ENCODE data around the gene CROT. TPM values are rescaled to one million over a fixed set of nuclear protein-coding genes. Genes with fewer than 3 reads are reported as not detected.
A peak's percentile ranks its signal among the peaks of the same experiment; 100 is the strongest.

The CROT gene
- total RNA-seq, 1 donor from 2014 or later: 18.8 TPM

GRCh38 chr7:87330316-87330715, 15.1 kb upstream of the CROT start:
- H3K9me3 ChIP-seq (ENCODE audit: insufficient read depth, low read depth, low read length): peaks cover 25% of the 10 kb centered on the region
- H3K4me1 ChIP-seq (ENCODE audit: insufficient read depth, low read length): no peaks in the 10 kb centered on the region
- no peak overlapping the region for H3K9ac ChIP-seq (ENCODE audit: low read length)
- Mint-ChIP-seq H3K36me3 (ENCODE audit: low read depth, unreplicated experiment) (peaks cover 27% of the 10 kb centered on the region), H3K4me1 (ENCODE audit: low read depth, unreplicated experiment) (peaks cover 4% of the 10 kb centered on the region), H3K27me3 (ENCODE audit: low read depth, unreplicated experiment) (no peaks in the 10 kb centered on the region), H3K27ac (ENCODE audit: unreplicated experiment) (peak overlapping the region; percentile 9), H3K9me3 (ENCODE audit: unreplicated experiment) (peaks cover 40% of the 10 kb centered on the region), H3K4me3 (ENCODE audit: unreplicated experiment) (no peak overlapping the region)
- no peaks in the 10 kb centered on the region for H3K79me2 ChIP-seq (ENCODE audit: insufficient read depth, low read length)
- no peak overlapping the region for H3K27ac ChIP-seq (ENCODE audit: low read depth, low read length)
- no peaks in the 10 kb centered on the region for H4K20me1 ChIP-seq (ENCODE audit: insufficient read depth, low read length)
- DNase-seq (ENCODE audit: low read depth): no peak
- no peak overlapping the region for H2AFZ ChIP-seq (ENCODE audit: low read depth, low read length)
- H3K4me2 ChIP-seq (ENCODE audit: low read length): no peak overlapping the region
- no peak for TF ChIP-seq EZH2 (IDR thresholded peaks at IDR 0.05; ENCODE audit: insufficient read depth, low read length)
- H3K36me3 ChIP-seq (ENCODE audit: insufficient read depth, low read length): no peaks in the 10 kb centered on the region
- FAIRE-seq: no peak
- no peaks in the 10 kb centered on the region for H3K27me3 ChIP-seq (ENCODE audit: insufficient read depth, low read length)
- no peak overlapping the region for H3K4me3 ChIP-seq (ENCODE audit: insufficient read depth, low read depth, low read length)

- H3K27ac Mint-ChIP-seq (ENCODE audit: unreplicated experiment): peak overlapping the region; percentile 9
- no peak overlapping the region for H3K4me3 Mint-ChIP-seq (ENCODE audit: unreplicated experiment)
- TF ChIP-seq, protein P1, sequence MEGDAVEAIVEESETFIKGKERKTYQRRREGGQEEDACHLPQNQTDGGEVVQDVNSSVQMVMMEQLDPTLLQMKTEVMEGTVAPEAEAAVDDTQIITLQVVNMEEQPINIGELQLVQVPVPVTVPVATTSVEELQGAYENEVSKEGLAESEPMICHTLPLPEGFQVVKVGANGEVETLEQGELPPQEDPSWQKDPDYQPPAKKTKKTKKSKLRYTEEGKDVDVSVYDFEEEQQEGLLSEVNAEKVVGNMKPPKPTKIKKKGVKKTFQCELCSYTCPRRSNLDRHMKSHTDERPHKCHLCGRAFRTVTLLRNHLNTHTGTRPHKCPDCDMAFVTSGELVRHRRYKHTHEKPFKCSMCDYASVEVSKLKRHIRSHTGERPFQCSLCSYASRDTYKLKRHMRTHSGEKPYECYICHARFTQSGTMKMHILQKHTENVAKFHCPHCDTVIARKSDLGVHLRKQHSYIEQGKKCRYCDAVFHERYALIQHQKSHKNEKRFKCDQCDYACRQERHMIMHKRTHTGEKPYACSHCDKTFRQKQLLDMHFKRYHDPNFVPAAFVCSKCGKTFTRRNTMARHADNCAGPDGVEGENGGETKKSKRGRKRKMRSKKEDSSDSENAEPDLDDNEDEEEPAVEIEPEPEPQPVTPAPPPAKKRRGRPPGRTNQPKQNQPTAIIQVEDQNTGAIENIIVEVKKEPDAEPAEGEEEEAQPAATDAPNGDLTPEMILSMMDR (IDR thresholded peaks at IDR 0.05; ENCODE audit: insufficient read depth, low read depth, low read length): no peak
- TF ChIP-seq EZH2 (IDR thresholded peaks at IDR 0.05; ENCODE audit: insufficient read depth, low read length): no peak
Measured at GRCh38 chr7:87330942-87331341, 14.5 kb upstream of the CROT start.

DNA sequence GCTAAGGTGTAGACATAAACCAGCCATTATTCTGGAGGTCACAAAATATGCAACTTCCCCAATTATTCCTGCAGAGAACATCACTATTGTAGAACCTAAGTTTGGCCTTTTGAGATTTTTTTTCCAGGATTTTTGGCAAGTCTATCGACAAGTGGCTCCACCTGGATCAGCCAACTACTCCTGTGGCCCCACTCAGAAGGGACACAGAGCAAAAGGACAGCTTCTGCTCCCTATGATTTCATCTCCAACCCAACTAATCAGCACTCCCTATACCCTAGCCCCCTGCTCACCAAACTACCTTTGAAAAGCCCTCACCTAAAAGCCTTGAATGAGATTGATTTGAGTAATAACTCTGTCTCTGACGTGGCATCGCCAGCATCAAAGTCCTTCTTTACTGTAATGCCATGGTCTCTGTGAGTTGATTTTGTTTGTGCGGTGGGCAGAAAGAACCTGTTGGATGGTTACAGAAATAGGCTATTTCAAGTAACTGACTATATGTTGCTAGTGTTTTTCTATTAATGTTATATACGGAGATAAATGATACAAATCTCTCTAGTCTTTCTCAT, 13.7 kb upstream of the CROT start:
- no peak for FAIRE-seq
- no peaks in the 10 kb centered on the region for H3K27me3 ChIP-seq (ENCODE audit: insufficient read depth, low read length)
- H3K36me3 Mint-ChIP-seq (ENCODE audit: low read depth, unreplicated experiment): peaks cover 27% of the 10 kb centered on the region
- DNase-seq (ENCODE audit: low read depth): no peak
- H3K4me1 ChIP-seq (ENCODE audit: insufficient read depth, low read length): no peaks in the 10 kb centered on the region
- H3K27ac ChIP-seq (ENCODE audit: low read depth, low read length): no peak overlapping the region
- H2AFZ ChIP-seq (ENCODE audit: low read depth, low read length): no peak overlapping the region
- no peaks in the 10 kb centered on the region for H3K36me3 ChIP-seq (ENCODE audit: insufficient read depth, low read length)
- peaks cover 25% of the 10 kb centered on the region for H3K9me3 ChIP-seq (ENCODE audit: insufficient read depth, low read depth, low read length)
- no peak overlapping the region for H3K4me2 ChIP-seq (ENCODE audit: low read length)
- H4K20me1 ChIP-seq (ENCODE audit: insufficient read depth, low read length): no peaks in the 10 kb centered on the region
- H3K27me3 Mint-ChIP-seq (ENCODE audit: low read depth, unreplicated experiment): no peaks in the 10 kb centered on the region
- no peak overlapping the region for H3K27ac Mint-ChIP-seq (ENCODE audit: unreplicated experiment)
- TF ChIP-seq, protein P1 (IDR thresholded peaks at IDR 0.05; ENCODE audit: insufficient read depth, low read depth, low read length): no peak
- TF ChIP-seq EZH2 (IDR thresholded peaks at IDR 0.05; ENCODE audit: insufficient read depth, low read length): no peak
- H3K4me3 Mint-ChIP-seq (ENCODE audit: unreplicated experiment): no peak overlapping the region
- peaks cover 4% of the 10 kb centered on the region for H3K4me1 Mint-ChIP-seq (ENCODE audit: low read depth, unreplicated experiment)
- no peaks in the 10 kb centered on the region for H3K79me2 ChIP-seq (ENCODE audit: insufficient read depth, low read length)
- no peak overlapping the region for H3K9ac ChIP-seq (ENCODE audit: low read length)
- H3K9me3 Mint-ChIP-seq (ENCODE audit: unreplicated experiment): peaks cover 37% of the 10 kb centered on the region
- no peak overlapping the region for H3K4me3 ChIP-seq (ENCODE audit: insufficient read depth, low read depth, low read length)

More at GRCh38 chr7:87330942-87331341, 14.5 kb upstream of the CROT start:
- Mint-ChIP-seq H3K4me1 (ENCODE audit: low read depth, unreplicated experiment) (peaks cover 4% of the 10 kb centered on the region), H3K36me3 (ENCODE audit: low read depth, unreplicated experiment) (peaks cover 27% of the 10 kb centered on the region), H3K27me3 (ENCODE audit: low read depth, unreplicated experiment) (no peaks in the 10 kb centered on the region), H3K9me3 (ENCODE audit: unreplicated experiment) (peaks cover 40% of the 10 kb centered on the region)
- no peaks in the 10 kb centered on the region for H3K36me3 ChIP-seq (ENCODE audit: insufficient read depth, low read length)
- H3K4me1 ChIP-seq (ENCODE audit: insufficient read depth, low read length): no peaks in the 10 kb centered on the region
- no peaks in the 10 kb centered on the region for H4K20me1 ChIP-seq (ENCODE audit: insufficient read depth, low read length)
- no peak overlapping the region for H3K27ac ChIP-seq (ENCODE audit: low read depth, low read length)
- no peak overlapping the region for H2AFZ ChIP-seq (ENCODE audit: low read depth, low read length)
- H3K79me2 ChIP-seq (ENCODE audit: insufficient read depth, low read length): no peaks in the 10 kb centered on the region
- H3K4me3 ChIP-seq (ENCODE audit: insufficient read depth, low read depth, low read length): no peak overlapping the region
- no peaks in the 10 kb centered on the region for H3K27me3 ChIP-seq (ENCODE audit: insufficient read depth, low read length)
- FAIRE-seq (no peak), DNase-seq (ENCODE audit: low read depth) (no peak)
- no peak overlapping the region for H3K9ac ChIP-seq (ENCODE audit: low read length)
- H3K4me2 ChIP-seq (ENCODE audit: low read length): no peak overlapping the region
- peaks cover 25% of the 10 kb centered on the region for H3K9me3 ChIP-seq (ENCODE audit: insufficient read depth, low read depth, low read length)

Measured in astrocyte (in vitro differentiated cells and primary cell).